GM12873 (cell line): Measurements from ENCODE around the gene NFKB1.

Experiments
- CTCF ChIP-seq: IDR thresholded peaks from 2 replicates; pipeline ENCODE4 v1.5.1; 2012; ENCODE audit warnings: low read depth, mild to moderate bottlenecking, moderate library complexity, low read length, control low read depth; ENCODE audit not compliant: insufficient read depth; ENCODE audit errors: missing control alignments

The NFKB1 gene

GRCh38 chr4:102502543-102502818 lies 1.3 kb downstream of the NFKB1 start:
- TF ChIP-seq CTCF, result no peak

- peak; percentile 6 for TF ChIP-seq CTCF
Measured at GRCh38 chr4:102503301-102503746, 2.2 kb downstream of the NFKB1 start.

GRCh38 chr4:102503831-102504786 lies 3.0 kb downstream of the NFKB1 start:
- no peak for TF ChIP-seq CTCF

- no peak for TF ChIP-seq CTCF
Measured at GRCh38 chr4:102504941-102505340, 3.8 kb downstream of the NFKB1 start.

- no peak for TF ChIP-seq CTCF
Measured at GRCh38 chr4:102505708-102506107, 4.5 kb downstream of the NFKB1 start.

GRCh38 chr4:102506523-102506922 lies 5.4 kb downstream of the NFKB1 start:
- TF ChIP-seq CTCF, result no peak

- TF ChIP-seq CTCF, result no peak
Measured at GRCh38 chr4:102511830-102512605, 10.9 kb downstream of the NFKB1 start.
